CD8-positive, alpha-beta memory T cell (primary cell): Measurements from ENCODE around the gene AGAP1. TPM values are rescaled to one million over a fixed set of nuclear protein-coding genes. Genes with fewer than 3 reads are reported as not detected.

Source experiments
- CTCF ChIA-PET: fragments of 350-600 bp; sonication (Branson Sonifier 250); formaldehyde crosslinking; loops from one replicate; lab custom pipeline; 2021; ENCODE audit warnings: antibody characterized with exemption; lab: Charles Lee
- POLR2A ChIA-PET: fragments of 350-600 bp; sonication (Branson Sonifier 250); formaldehyde crosslinking; loops from one replicate; lab custom pipeline; 2021; ENCODE audit warnings: antibody characterized with exemption; lab: Charles Lee
- DNase-seq, 5 donors: peaks; one replicate each; pipeline versions ENCODE4 v3.0.0 to v3.0.0-alpha.2; 2020 to 2022; ENCODE audit warnings: mixed read lengths in 1 of 5
- H3K27ac ChIP-seq: one replicate; pipeline ENCODE4 v1.7.0; 2013; ENCODE audit warnings: low read depth, mild to moderate bottlenecking, low read length, moderate library complexity
- H3K27me3 ChIP-seq: 2 replicates; pipeline ENCODE4 v1.7.0; 2013; ENCODE audit warnings: low read length, mild to moderate bottlenecking; ENCODE audit not compliant: insufficient read depth, poor library complexity, severe bottlenecking
- H3K36me3 ChIP-seq: 2 replicates; pipeline ENCODE4 v1.7.0; 2013; ENCODE audit warnings: mild to moderate bottlenecking, low read length, moderate library complexity; ENCODE audit not compliant: insufficient read depth
- H3K4me1 ChIP-seq: 2 replicates; pipeline ENCODE4 v1.7.0; 2013; ENCODE audit warnings: mild to moderate bottlenecking, low read length, moderate library complexity; ENCODE audit not compliant: insufficient read depth
- H3K4me3 ChIP-seq: 2 replicates; pipeline ENCODE4 v1.7.0; 2013; ENCODE audit warnings: mild to moderate bottlenecking, low read length
- H3K9me3 ChIP-seq: 2 replicates; pipeline ENCODE4 v1.7.0; 2013; ENCODE audit warnings: mild to moderate bottlenecking, low read length
- H3K27ac Mint-ChIP-seq, 8 donors: one replicate each; pipeline ENCODE4 v1.8.0; 2020 to 2021; ENCODE audit warnings: mixed read lengths in 8 of 8, mild to moderate bottlenecking in 6 of 8, inconsistent platforms in 3 of 8, moderate library complexity in 3 of 8
- H3K27me3 Mint-ChIP-seq, 2 donors: one replicate each; pipeline ENCODE4 v1.8.0; 2020 to 2021; ENCODE audit warnings: mixed read lengths in 2 of 2, mild to moderate bottlenecking in 1 of 2, moderate library complexity in 1 of 2
- H3K36me3 Mint-ChIP-seq, 3 donors: one replicate each; pipeline ENCODE4 v1.8.0; 2020 to 2021; ENCODE audit warnings: mixed read lengths in 3 of 3, inconsistent platforms in 1 of 3, mild to moderate bottlenecking in 1 of 3
- H3K4me1 Mint-ChIP-seq, 3 donors: one replicate each; pipeline ENCODE4 v1.8.0; 2020 to 2021; ENCODE audit warnings: mixed read lengths in 3 of 3, inconsistent platforms in 1 of 3, mild to moderate bottlenecking in 1 of 3
- H3K4me3 Mint-ChIP-seq, 7 donors: one replicate each; pipeline ENCODE4 v1.8.0; 2020 to 2021; ENCODE audit warnings: mixed read lengths in 7 of 7, mild to moderate bottlenecking in 6 of 7, moderate library complexity in 4 of 7, inconsistent platforms in 2 of 7
- H3K9me3 Mint-ChIP-seq, 5 donors: one replicate each; pipeline ENCODE4 v1.8.0; 2020 to 2022; ENCODE audit warnings: mixed read lengths in 5 of 5, mild to moderate bottlenecking in 3 of 5, moderate library complexity in 2 of 5, inconsistent platforms in 1 of 5
- polyA plus RNA-seq: library from polyadenylated mRNA; unstranded; fragments of 300-500 nt; fragmentation: Illumina TruSeq; gene quantifications from one replicate; pipeline ENCODE4 v1.2.3, GENCODE V29; 2021
- total RNA-seq, 2 experiments: library from RNA; stranded (reverse); gene quantifications; one replicate each; pipeline ENCODE4 v1.2.3, GENCODE V29; 2021

Gene AGAP1
- total and polyA plus RNA-seq, 3 experiments from 2014 or later, result 1.2 to 3.3 (median 2.7) TPM

DNA sequence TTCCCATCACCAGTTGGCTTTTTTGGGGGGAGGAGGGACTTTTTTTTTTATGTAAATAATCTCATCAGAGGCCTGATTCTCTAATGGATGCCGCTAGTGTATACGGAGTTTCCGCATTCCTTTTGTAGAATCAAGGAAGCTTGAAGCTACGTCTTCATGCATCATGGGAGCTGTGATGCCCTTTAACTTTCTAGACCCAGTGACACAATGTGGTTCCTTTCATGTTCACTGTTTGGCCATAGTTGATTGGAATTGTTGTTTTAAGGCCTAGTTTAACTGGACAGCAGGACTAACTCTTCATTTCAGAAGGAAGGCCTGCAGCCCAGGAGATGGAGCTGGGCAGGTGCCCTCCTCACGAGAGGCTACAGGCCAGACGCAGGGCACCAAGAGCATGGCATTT, 287.9 kb downstream of the AGAP1 start:
- Mint-ChIP-seq H3K27me3 (peaks cover under 1 to 13% of the 10 kb centered on the region in 2 donors), H3K4me1 (peaks cover 0 to under 1% (median 0%) of the 10 kb centered on the region in 3 donors), H3K36me3 (peaks cover 0 to 4% (median 0%) of the 10 kb centered on the region in 3 donors), H3K9me3 (no peaks in the 10 kb centered on the region), H3K4me3 (no peak overlapping the region), H3K27ac (no peak overlapping the region)
- no peaks in the 10 kb centered on the region for H3K4me1 ChIP-seq
- DNase-seq, result no peak
- POLR2A ChIA-PET, result no interaction called here
- H3K27ac ChIP-seq, result no peak overlapping the region
- H3K4me3 ChIP-seq, result no peak overlapping the region
- no peaks in the 10 kb centered on the region for H3K27me3 ChIP-seq
- no peaks in the 10 kb centered on the region for H3K9me3 ChIP-seq
- CTCF ChIA-PET, result no interaction called here
- H3K36me3 ChIP-seq, result no peaks in the 10 kb centered on the region

DNA sequence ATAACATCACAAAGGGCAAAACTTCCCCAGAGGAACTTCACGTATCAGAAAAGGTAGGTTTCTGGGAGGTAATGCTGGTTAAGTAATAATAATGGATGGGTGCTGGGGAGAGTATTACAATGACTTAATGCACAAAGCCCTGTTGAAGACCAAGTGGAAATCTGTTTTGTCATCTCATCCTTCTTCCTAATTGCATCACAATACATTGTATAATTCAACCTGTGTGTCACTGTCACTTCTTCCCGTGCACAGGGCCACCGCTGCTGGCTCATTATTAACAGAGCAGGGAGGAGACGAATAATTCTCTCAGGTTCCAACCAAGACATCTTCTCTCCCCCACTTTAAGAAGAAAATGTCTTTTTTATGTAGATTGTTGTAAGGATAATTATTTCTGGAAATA, 290.9 kb downstream of the AGAP1 start:
- Mint-ChIP-seq H3K27me3 (peaks cover 0 to 5% of the 10 kb centered on the region in 2 donors), H3K4me1 (peaks cover 0 to 8% (median 5%) of the 10 kb centered on the region in 3 donors), H3K36me3 (peaks cover 0 to 3% (median 0%) of the 10 kb centered on the region in 3 donors), H3K4me3 (no peak overlapping the region), H3K27ac (no peak overlapping the region), H3K9me3 (no peaks in the 10 kb centered on the region)
- ChIA-PET POLR2A (no interaction called here), CTCF (no interaction called here)
- H3K36me3 ChIP-seq, result no peaks in the 10 kb centered on the region
- no peaks in the 10 kb centered on the region for H3K9me3 ChIP-seq
- H3K27ac ChIP-seq, result no peak overlapping the region
- no peak for DNase-seq
- H3K4me1 ChIP-seq, result no peaks in the 10 kb centered on the region
- H3K4me3 ChIP-seq, result no peak overlapping the region
- no peaks in the 10 kb centered on the region for H3K27me3 ChIP-seq

DNA sequence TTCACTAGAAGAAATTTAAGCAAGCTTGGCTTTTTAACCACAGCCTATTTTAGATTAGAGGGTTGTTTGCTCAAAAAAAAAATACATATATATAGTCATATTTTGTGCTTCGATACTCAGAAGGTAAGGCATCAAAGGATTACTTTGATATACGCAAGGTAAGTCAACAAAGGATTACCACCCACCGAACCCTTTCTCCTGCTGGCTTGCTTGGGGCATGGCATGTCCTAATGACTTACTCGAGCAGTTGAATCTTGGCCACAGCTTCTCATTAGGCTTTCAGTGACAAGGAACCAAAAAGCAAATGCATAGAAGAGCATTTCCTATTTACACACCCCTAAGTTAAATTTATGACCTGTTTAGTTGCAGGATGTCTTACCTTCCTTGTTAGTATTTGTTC, 295.7 kb downstream of the AGAP1 start:
- ChIA-PET POLR2A (no interaction called here), CTCF (no interaction called here)
- no peak for DNase-seq
- Histone ChIP-seq H3K27me3 (no peaks in the 10 kb centered on the region), H3K9me3 (no peaks in the 10 kb centered on the region), H3K4me1 (no peaks in the 10 kb centered on the region), H3K36me3 (no peaks in the 10 kb centered on the region), H3K4me3 (no peak overlapping the region), H3K27ac (no peak overlapping the region)
- Mint-ChIP-seq H3K9me3 (no peaks in the 10 kb centered on the region), H3K27me3 (peaks cover 4 to 11% of the 10 kb centered on the region in 2 donors), H3K36me3 (peaks cover 0 to 3% (median 0%) of the 10 kb centered on the region in 3 donors), H3K27ac (no peak overlapping the region), H3K4me3 (no peak overlapping the region), H3K4me1 (peaks cover 0 to 8% (median 5%) of the 10 kb centered on the region in 3 donors)

DNA sequence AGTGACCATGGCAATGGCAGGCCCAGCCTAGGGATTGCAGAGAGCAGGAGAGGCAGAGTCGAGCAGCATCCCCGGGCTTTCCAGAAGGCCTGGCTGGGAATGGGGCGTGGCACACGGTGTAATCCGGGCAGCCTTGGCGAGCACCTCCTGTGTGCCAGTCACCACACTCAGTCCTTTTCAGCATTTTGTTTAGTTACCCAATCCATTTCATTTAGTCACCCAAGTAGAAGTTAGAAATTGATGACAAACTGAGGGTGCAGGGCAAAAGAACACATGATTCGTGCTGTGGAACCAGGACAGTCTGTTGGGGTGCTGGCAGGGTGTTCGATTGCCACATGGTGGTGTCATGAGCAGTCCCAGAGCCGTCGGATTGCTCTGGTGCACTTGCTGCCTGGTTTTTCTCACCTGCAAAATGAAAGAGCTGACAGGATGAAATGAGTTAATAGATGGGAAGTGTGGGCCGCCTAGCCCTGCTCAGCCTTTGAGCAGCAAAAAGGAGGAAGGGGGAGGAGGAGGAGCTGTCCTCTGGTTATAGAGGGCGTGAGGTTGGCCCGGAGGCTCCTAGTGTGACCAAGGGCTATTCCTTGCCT, 299.4 kb downstream of the AGAP1 start:
- H3K36me3 Mint-ChIP-seq, result peaks cover 0 to 3% (median 0%) of the 10 kb centered on the region in 3 donors
- Histone ChIP-seq H3K4me3 (no peak overlapping the region), H3K9me3 (no peaks in the 10 kb centered on the region), H3K4me1 (no peaks in the 10 kb centered on the region), H3K27ac (no peak overlapping the region), H3K36me3 (no peaks in the 10 kb centered on the region), H3K27me3 (no peaks in the 10 kb centered on the region)
- H3K4me1 Mint-ChIP-seq, result no peaks in the 10 kb centered on the region
- H3K4me3 Mint-ChIP-seq, result no peak overlapping the region
- no peak for DNase-seq
- H3K27ac Mint-ChIP-seq, result peak overlapping the region in 1 of 8 donors; percentile 40
- CTCF ChIA-PET, result no interaction called here
- peaks cover 4 to 9% of the 10 kb centered on the region in 2 donors for H3K27me3 Mint-ChIP-seq
- no peaks in the 10 kb centered on the region for H3K9me3 Mint-ChIP-seq
- POLR2A ChIA-PET, result no interaction called here

DNA sequence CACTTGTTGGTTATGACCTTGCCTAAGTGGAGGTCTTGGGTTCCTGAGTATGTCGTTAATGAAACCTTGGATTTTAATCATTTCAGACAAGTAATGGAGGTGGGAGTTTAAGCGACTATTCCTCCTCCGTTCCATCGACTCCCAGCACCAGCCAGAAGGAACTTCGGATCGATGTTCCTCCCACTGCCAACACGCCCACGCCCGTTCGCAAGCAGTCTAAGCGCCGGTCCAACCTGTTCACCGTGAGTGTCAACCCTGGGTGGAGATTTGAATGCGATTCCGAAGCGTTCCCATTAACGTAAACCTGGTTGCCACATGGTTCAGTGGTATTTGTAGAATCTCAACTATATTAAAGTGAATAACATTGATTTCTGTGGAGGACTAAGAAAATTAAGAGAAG, 305.4 kb downstream of the AGAP1 start:
- Mint-ChIP-seq H3K27me3 (peaks cover 0 to 7% of the 10 kb centered on the region in 2 donors), H3K9me3 (peaks cover 0 to 2% (median 0%) of the 10 kb centered on the region in 5 donors), H3K4me1 (no peaks in the 10 kb centered on the region), H3K4me3 (no peak overlapping the region), H3K36me3 (peaks cover 0 to 4% (median 0%) of the 10 kb centered on the region in 3 donors), H3K27ac (no peak overlapping the region)
- Histone ChIP-seq H3K36me3 (peaks cover 3% of the 10 kb centered on the region), H3K4me1 (no peaks in the 10 kb centered on the region), H3K9me3 (no peaks in the 10 kb centered on the region), H3K4me3 (no peak overlapping the region), H3K27ac (no peak overlapping the region), H3K27me3 (no peaks in the 10 kb centered on the region)
- CTCF ChIA-PET, result no interaction called here
- POLR2A ChIA-PET, result no interaction called here
- DNase-seq, result no peak

DNA sequence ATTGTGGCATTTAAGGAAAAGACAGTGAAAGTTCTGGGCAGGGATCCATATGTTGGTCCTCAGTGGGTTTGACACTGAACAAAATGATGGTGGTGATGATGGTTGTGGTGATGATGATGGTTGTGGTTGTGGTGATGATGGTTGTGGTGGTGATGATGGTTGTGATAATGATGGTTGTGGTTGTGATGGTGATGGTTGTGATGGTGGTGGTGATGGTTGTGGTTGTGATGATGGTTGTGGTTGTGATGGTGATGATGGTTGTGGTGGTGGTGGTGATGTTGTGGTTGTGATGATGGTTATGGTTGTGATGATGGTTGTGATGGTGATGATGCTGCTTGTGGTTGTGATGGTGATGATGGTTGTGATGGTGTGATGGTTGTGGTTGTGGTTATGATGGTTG, 308.7 kb downstream of the AGAP1 start:
- H3K27me3 ChIP-seq, result no peaks in the 10 kb centered on the region
- Mint-ChIP-seq H3K27ac (no peak overlapping the region), H3K27me3 (peaks cover 3 to 4% of the 10 kb centered on the region in 2 donors), H3K4me3 (no peak overlapping the region), H3K9me3 (peaks cover 0 to 2% (median 0%) of the 10 kb centered on the region in 5 donors), H3K36me3 (peaks cover 0 to 6% (median 0%) of the 10 kb centered on the region in 3 donors), H3K4me1 (no peaks in the 10 kb centered on the region)
- no peak for DNase-seq
- H3K27ac ChIP-seq, result no peak overlapping the region
- CTCF ChIA-PET, result no interaction called here
- POLR2A ChIA-PET, result no interaction called here
- H3K4me3 ChIP-seq, result no peak overlapping the region
- no peaks in the 10 kb centered on the region for H3K9me3 ChIP-seq
- H3K4me1 ChIP-seq, result no peaks in the 10 kb centered on the region
- H3K36me3 ChIP-seq, result peaks cover 3% of the 10 kb centered on the region

GRCh38 chr2:235803028-235803427, 309.2 kb downstream of the AGAP1 start:
- H3K9me3 ChIP-seq, result no peaks in the 10 kb centered on the region
- H3K36me3 ChIP-seq, result peaks cover 3% of the 10 kb centered on the region
- peaks cover 0 to 2% (median 0%) of the 10 kb centered on the region in 5 donors for H3K9me3 Mint-ChIP-seq
- ChIA-PET POLR2A (no interaction called here), CTCF (no interaction called here)
- no peak overlapping the region for H3K4me3 Mint-ChIP-seq
- no peak overlapping the region for H3K27ac ChIP-seq
- H3K4me1 ChIP-seq, result no peaks in the 10 kb centered on the region
- no peak overlapping the region for H3K4me3 ChIP-seq
- H3K27me3 Mint-ChIP-seq, result peaks cover 3 to 4% of the 10 kb centered on the region in 2 donors
- DNase-seq, result no peak
- no peaks in the 10 kb centered on the region for H3K4me1 Mint-ChIP-seq
- no peak overlapping the region for H3K27ac Mint-ChIP-seq
- H3K36me3 Mint-ChIP-seq, result peaks cover 0 to 6% (median 0%) of the 10 kb centered on the region in 3 donors
- no peaks in the 10 kb centered on the region for H3K27me3 ChIP-seq

DNA sequence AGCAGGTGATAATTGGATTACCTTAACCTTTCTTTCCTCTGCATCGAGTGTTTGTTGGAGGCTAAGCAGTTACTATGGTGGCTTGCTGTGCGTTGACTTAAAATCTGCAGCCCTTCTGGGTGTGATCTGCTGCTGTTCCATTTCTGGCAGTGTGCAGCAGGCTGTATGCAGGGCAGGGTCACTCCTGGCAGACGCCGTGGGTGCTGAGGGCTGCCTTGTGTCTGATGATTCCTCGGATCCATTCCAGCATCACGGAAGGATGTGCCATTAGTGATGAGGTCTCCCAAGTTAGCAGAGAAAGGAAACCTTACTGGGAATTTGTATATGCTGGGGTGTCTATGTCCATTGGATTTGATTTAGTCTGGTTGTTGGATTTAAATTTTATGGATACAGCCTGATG, 310.8 kb downstream of the AGAP1 start:
- ChIA-PET POLR2A (no interaction called here), CTCF (no interaction called here)
- Histone ChIP-seq H3K4me3 (no peak overlapping the region), H3K27ac (no peak overlapping the region), H3K9me3 (no peaks in the 10 kb centered on the region), H3K36me3 (peaks cover 3% of the 10 kb centered on the region), H3K4me1 (no peaks in the 10 kb centered on the region), H3K27me3 (no peaks in the 10 kb centered on the region)
- DNase-seq, result no peak
- Mint-ChIP-seq H3K27me3 (peaks cover 0 to 4% of the 10 kb centered on the region in 2 donors), H3K4me3 (no peak overlapping the region), H3K36me3 (peaks cover 2 to 4% (median 4%) of the 10 kb centered on the region in 3 donors), H3K4me1 (no peaks in the 10 kb centered on the region), H3K9me3 (peaks cover 0 to 2% (median 0%) of the 10 kb centered on the region in 5 donors), H3K27ac (no peak overlapping the region)
